K562 (cell line): ENCODE results near the gene CLIP1. TPM values are rescaled to one million over a fixed set of nuclear protein-coding genes. Genes with fewer than 3 reads are reported as not detected.

ENCODE experiments used
- FOXK2 ChIP-seq, 2 experiments: fragments of 450-650 bp; IDR thresholded peaks in 1 of 2; conservative IDR thresholded peaks in 1 of 2; 2 replicates each; pipeline ENCODE4 v1.6.1; 2016; ENCODE audit warnings: low read depth in 2 of 2, mild to moderate bottlenecking in 1 of 2
- GABPA ChIP-seq: fragments of 200-800 bp; sonication (Bioruptor generic); conservative IDR thresholded peaks from 2 replicates; pipeline ENCODE4 v1.6.1; 2016; ENCODE audit warnings: low read depth, missing genetic modification characterization, missing compliant biosample characterization
- HDAC1 ChIP-seq, 2 experiments: fragments of 450-650 bp; IDR thresholded peaks; 2 replicates each; pipeline ENCODE4 v1.6.1; 2016 to 2017; ENCODE audit warnings: inconsistent platforms in 1 of 2, mild to moderate bottlenecking in 1 of 2, moderate library complexity in 1 of 2
- HDGF ChIP-seq: fragments of 450-650 bp; IDR thresholded peaks from 2 replicates; pipeline ENCODE4 v1.6.1; 2016
- MYNN ChIP-seq, 2 experiments: sonication (generic); formaldehyde crosslinking in 1 of 2; IDR thresholded peaks; 2 replicates each; pipeline versions ENCODE4 v1.5.0 to v1.6.1; 2016 to 2020; ENCODE audit warnings: antibody characterized with exemption in 1 of 2, missing genetic modification reagents in 1 of 2
- RBM34 ChIP-seq: fragments of 200-400 bp; formaldehyde crosslinking; IDR thresholded peaks from 2 replicates; pipeline ENCODE4 v1.6.1; 2018; ENCODE audit warnings: low read length, borderline replicate concordance; ENCODE audit not compliant: insufficient read depth
- SETDB1 ChIP-seq: IDR thresholded peaks from one replicate; pipeline ENCODE4 v1.6.1; 2012; ENCODE audit warnings: low read length, control low read depth, inconsistent platforms
- SIN3B ChIP-seq: fragments of 450-650 bp; IDR thresholded peaks from 2 replicates; pipeline ENCODE4 v1.6.1; 2017; ENCODE audit warnings: low read depth, mild to moderate bottlenecking, moderate library complexity
- SMAD4 ChIP-seq: fragments of 250-450 bp; sonication (Bioruptor Pico); conservative IDR thresholded peaks from 2 replicates; pipeline ENCODE4 v1.8.0; 2021; ENCODE audit warnings: inconsistent platforms, mild to moderate bottlenecking, moderate library complexity
- STAG1 ChIP-seq: sonication (generic); formaldehyde crosslinking; IDR thresholded peaks from 2 replicates; pipeline ENCODE4 v1.5.0; 2020; ENCODE audit warnings: missing genetic modification reagents, borderline replicate concordance
- XRCC5 ChIP-seq: fragments of 200-400 bp; formaldehyde crosslinking; IDR thresholded peaks from 2 replicates; pipeline ENCODE4 v1.6.1; 2017; ENCODE audit warnings: low read depth, mild to moderate bottlenecking, low read length
- ZNF146 ChIP-seq: IDR thresholded peaks from one replicate; pipeline ENCODE4 v1.6.1; 2018; ENCODE audit warnings: missing compliant biosample characterization; ENCODE audit not compliant: unreplicated experiment
- ZNF586 ChIP-seq: fragments of 450-650 bp; formaldehyde crosslinking; conservative IDR thresholded peaks from 2 replicates; pipeline ENCODE4 v1.4.0; 2020; ENCODE audit warnings: mild to moderate bottlenecking, moderate library complexity
- polyA plus RNA-seq, 8 experiments: library from polyadenylated mRNA; depleted of rRNA in 4 of 8; stranded (reverse) in 5 of 8; unstranded in 3 of 8; fragments of >200 nt; fragmentation: Nextera tagmentation in 2 of 8; fragmentation: Illumina TruSeq in 1 of 8; extraction: Ambion mirVana in 2 of 8; extraction: Trizol in 1 of 8; gene quantifications; 2 replicates each; pipeline versions ENCODE4 v1.2.1 to v1.2.3, GENCODE V29; 2011 to 2014; ENCODE audit warnings: inconsistent platforms in 1 of 8, missing spikeins in 1 of 8
- total RNA-seq, 7 experiments: library from RNA; depleted of rRNA in 6 of 7; stranded (reverse); fragments of >200 nt in 6 of 7; fragmentation: Illumina TruSeq in 2 of 7; extraction: Trizol in 2 of 7; gene quantifications; 2 replicates each; pipeline versions ENCODE4 v1.2.1 to v1.2.3, GENCODE V29; 2011 to 2021; ENCODE audit warnings: low replicate concordance in 1 of 7
- TF ChIP-seq, protein P1 (sequence below): fragments of 450-650 bp; conservative IDR thresholded peaks from 2 replicates; pipeline ENCODE4 v1.6.1; 2016; ENCODE audit warnings: missing genetic modification characterization, low read depth, mild to moderate bottlenecking, control low read depth, missing compliant biosample characterization
- TF ChIP-seq, protein P2 (sequence below): fragments of 250-450 bp; sonication (Bioruptor Pico); IDR thresholded peaks from 2 replicates; pipeline ENCODE4 v1.8.0; 2021; ENCODE audit warnings: mild to moderate bottlenecking, moderate library complexity
- TF ChIP-seq, protein P3 (sequence below): fragments of 450-650 bp; conservative IDR thresholded peaks from 2 replicates; pipeline ENCODE4 v1.6.1; 2016; ENCODE audit warnings: missing genetic modification characterization, low read depth, mild to moderate bottlenecking, missing compliant biosample characterization, moderate library complexity
- TF ChIP-seq, protein P4 (sequence below): fragments of 250-450 bp; sonication (Bioruptor Pico); IDR thresholded peaks from 2 replicates; pipeline ENCODE4 v1.4.0; 2020; ENCODE audit warnings: borderline replicate concordance
- TF ChIP-seq, protein P5 (sequence below), 2 experiments: fragments of 150-350 bp in 1 of 2; IDR thresholded peaks; 2 replicates each; pipeline ENCODE4 v1.6.1; 2012 to 2016; ENCODE audit warnings: low read depth in 2 of 2, low read length in 2 of 2, mild to moderate bottlenecking in 1 of 2, moderate library complexity in 1 of 2

CLIP1 gene
- total and polyA plus RNA-seq, 9 of the 15 experiments (the other 6 are each of a cell fraction or from before 2014, with no cell fraction given) = 5.8 to 33.9 (median 27.6) TPM

DNA sequence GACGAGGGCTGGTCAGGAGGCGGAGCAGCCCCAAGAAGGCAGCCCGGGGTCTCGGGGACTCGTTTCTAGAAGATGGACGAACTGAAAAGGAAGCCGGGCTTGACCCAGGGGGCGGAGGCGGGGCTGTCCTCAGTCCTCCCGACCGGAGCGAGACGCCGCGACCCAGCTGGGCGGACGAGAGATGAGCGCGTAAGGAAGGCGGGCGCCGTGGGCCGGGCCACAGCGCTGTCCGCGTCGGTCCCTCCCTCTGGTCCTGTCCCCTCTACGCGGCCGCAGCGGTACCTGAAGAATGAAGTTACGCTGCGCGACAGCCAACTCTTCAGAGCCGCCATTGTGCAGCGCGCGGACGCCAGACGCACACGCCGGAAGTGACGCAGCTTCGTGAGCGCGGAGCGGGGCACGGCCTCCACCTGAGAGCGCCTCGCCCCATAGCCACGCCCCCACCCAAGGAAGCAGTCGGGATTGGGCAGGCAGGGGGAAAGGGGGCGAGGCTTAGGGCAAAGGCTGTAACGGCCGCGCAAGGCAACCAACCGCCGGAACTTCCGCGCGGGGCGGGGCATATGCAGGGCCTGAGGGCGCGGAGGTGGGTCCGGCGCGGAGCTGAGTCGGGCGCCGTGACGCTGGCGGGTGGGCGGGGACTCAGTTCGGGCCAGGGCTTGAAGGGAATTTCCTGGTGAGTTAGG is 196.6 kb downstream of the CLIP1 start, which contains the start of gene DIABLO (continued):
- TF ChIP-seq, protein P1, sequence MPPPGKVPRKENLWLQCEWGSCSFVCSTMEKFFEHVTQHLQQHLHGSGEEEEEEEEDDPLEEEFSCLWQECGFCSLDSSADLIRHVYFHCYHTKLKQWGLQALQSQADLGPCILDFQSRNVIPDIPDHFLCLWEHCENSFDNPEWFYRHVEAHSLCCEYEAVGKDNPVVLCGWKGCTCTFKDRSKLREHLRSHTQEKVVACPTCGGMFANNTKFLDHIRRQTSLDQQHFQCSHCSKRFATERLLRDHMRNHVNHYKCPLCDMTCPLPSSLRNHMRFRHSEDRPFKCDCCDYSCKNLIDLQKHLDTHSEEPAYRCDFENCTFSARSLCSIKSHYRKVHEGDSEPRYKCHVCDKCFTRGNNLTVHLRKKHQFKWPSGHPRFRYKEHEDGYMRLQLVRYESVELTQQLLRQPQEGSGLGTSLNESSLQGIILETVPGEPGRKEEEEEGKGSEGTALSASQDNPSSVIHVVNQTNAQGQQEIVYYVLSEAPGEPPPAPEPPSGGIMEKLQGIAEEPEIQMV (tag) = no peak
- TF ChIP-seq, protein P2, sequence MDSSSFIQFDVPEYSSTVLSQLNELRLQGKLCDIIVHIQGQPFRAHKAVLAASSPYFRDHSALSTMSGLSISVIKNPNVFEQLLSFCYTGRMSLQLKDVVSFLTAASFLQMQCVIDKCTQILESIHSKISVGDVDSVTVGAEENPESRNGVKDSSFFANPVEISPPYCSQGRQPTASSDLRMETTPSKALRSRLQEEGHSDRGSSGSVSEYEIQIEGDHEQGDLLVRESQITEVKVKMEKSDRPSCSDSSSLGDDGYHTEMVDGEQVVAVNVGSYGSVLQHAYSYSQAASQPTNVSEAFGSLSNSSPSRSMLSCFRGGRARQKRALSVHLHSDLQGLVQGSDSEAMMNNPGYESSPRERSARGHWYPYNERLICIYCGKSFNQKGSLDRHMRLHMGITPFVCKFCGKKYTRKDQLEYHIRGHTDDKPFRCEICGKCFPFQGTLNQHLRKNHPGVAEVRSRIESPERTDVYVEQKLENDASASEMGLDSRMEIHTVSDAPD (CRISPR knock-in tag) = no peak
- TF ChIP-seq HDAC1 (IDR thresholded peaks at IDR 0.05) (peak in 1 of 2 experiments; percentile 95; a peak in 2 of 4 replicates), STAG1 (CRISPR knock-in tag) (no peak), RBM34 (no peak), SETDB1 (no peak), HDGF (no peak; the same call in 1 of the 2 replicates), FOXK2 (conservative IDR thresholded peaks at IDR 0.05 in 1 of 2, IDR thresholded peaks at IDR 0.05 in 1 of 2; ENCODE audit: low read depth in 2 of 2) (peak in 1 of 2 experiments; percentile 24; a peak in 2 of 4 replicates), SMAD4 (CRISPR knock-in tag) (peak; percentile 32; the same call in 1 of the 2 replicates), XRCC5 (no peak), GABPA (peak; percentile 98), ZNF586 (CRISPR knock-in tag) (no peak), MYNN (IDR thresholded peaks at IDR 0.05) (no peak), MYNN (CRISPR knock-in tag; IDR thresholded peaks at IDR 0.05) (no peak), SIN3B (peak; percentile 99), ZNF146 (CRISPR knock-in tag) (no peak)
- TF ChIP-seq, protein P3, sequence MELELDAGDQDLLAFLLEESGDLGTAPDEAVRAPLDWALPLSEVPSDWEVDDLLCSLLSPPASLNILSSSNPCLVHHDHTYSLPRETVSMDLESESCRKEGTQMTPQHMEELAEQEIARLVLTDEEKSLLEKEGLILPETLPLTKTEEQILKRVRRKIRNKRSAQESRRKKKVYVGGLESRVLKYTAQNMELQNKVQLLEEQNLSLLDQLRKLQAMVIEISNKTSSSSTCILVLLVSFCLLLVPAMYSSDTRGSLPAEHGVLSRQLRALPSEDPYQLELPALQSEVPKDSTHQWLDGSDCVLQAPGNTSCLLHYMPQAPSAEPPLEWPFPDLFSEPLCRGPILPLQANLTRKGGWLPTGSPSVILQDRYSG (tag) = no peak
- TF ChIP-seq, protein P4, sequence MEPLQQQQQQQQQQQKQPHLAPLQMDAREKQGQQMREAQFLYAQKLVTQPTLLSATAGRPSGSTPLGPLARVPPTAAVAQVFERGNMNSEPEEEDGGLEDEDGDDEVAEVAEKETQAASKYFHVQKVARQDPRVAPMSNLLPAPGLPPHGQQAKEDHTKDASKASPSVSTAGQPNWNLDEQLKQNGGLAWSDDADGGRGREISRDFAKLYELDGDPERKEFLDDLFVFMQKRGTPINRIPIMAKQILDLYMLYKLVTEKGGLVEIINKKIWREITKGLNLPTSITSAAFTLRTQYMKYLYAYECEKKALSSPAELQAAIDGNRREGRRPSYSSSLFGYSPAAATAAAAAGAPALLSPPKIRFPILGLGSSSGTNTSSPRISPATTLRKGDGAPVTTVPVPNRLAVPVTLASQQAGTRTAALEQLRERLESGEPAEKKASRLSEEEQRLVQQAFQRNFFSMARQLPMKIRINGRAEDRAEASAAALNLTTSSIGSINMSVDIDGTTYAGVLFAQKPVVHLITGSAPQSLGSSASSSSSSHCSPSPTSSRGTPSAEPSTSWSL (CRISPR knock-in tag) = no peak
- TF ChIP-seq, protein P5, sequence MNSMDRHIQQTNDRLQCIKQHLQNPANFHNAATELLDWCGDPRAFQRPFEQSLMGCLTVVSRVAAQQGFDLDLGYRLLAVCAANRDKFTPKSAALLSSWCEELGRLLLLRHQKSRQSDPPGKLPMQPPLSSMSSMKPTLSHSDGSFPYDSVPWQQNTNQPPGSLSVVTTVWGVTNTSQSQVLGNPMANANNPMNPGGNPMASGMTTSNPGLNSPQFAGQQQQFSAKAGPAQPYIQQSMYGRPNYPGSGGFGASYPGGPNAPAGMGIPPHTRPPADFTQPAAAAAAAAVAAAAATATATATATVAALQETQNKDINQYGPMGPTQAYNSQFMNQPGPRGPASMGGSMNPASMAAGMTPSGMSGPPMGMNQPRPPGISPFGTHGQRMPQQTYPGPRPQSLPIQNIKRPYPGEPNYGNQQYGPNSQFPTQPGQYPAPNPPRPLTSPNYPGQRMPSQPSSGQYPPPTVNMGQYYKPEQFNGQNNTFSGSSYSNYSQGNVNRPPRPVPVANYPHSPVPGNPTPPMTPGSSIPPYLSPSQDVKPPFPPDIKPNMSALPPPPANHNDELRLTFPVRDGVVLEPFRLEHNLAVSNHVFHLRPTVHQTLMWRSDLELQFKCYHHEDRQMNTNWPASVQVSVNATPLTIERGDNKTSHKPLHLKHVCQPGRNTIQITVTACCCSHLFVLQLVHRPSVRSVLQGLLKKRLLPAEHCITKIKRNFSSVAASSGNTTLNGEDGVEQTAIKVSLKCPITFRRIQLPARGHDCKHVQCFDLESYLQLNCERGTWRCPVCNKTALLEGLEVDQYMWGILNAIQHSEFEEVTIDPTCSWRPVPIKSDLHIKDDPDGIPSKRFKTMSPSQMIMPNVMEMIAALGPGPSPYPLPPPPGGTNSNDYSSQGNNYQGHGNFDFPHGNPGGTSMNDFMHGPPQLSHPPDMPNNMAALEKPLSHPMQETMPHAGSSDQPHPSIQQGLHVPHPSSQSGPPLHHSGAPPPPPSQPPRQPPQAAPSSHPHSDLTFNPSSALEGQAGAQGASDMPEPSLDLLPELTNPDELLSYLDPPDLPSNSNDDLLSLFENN (IDR thresholded peaks at IDR 0.05; ENCODE audit: low read depth in 2 of 2, low read length in 2 of 2) = 0 out of 4 replicates have a peak, but pooled peaks of 1 of the 2 experiments have one; percentile 38
